Adrenal gland (tissue), 12 donors: ENCODE measurements around the gene BCAR3. TPM values are rescaled to one million over a fixed set of nuclear protein-coding genes. Genes with fewer than 3 reads are reported as not detected.
"Not testable (repeated sequence)": the region's sequence is repeated elsewhere in the genome, so short reads cannot be mapped to it uniquely, and the experiment has no call there.

Source experiments
- DNase-seq, 7 donors: peaks; one replicate each; pipeline ENCODE4 v3.0.0-alpha.2; 2019 to 2020
- H3K27ac ChIP-seq, 5 donors: fragments of 200-600 bp; sonication (generic) in 4 of 5; 1 replicate in 3 of 5; 2 replicates in 2 of 5; pipeline versions ENCODE4 v1.5.1 to v1.8.0; 2016 to 2020; ENCODE audit warnings: mild to moderate bottlenecking in 1 of 5
- H3K27me3 ChIP-seq: fragments of 200-600 bp; 2 replicates; pipeline ENCODE4 v1.8.0; 2021
- H3K36me3 ChIP-seq, 2 donors: fragments of 200-600 bp; replicated peaks in 1 of 2; 1 replicate in 1 of 2; 2 replicates in 1 of 2; pipeline versions ENCODE4 v1.5.1 to v1.8.0; 2018 to 2022
- H3K4me1 ChIP-seq, 2 donors: fragments of 200-600 bp; replicated peaks in 1 of 2; 1 replicate in 1 of 2; 2 replicates in 1 of 2; pipeline versions ENCODE4 v1.5.1 to v1.8.0; 2018 to 2021
- H3K4me3 ChIP-seq, 4 donors: fragments of 200-600 bp; sonication (generic) in 3 of 4; one replicate each; pipeline ENCODE4 v1.5.1; 2016 to 2018
- H3K9me3 ChIP-seq, 3 donors: fragments of 200-600 bp; sonication (generic) in 1 of 3; replicated peaks in 1 of 3; 1 replicate in 2 of 3; 2 replicates in 1 of 3; pipeline versions ENCODE4 v1.5.1 to v1.8.0; 2016 to 2021
- CTCF ChIP-seq, 6 experiments: fragments of 450-650 bp in 4 of 6; fragments of 200-600 bp in 2 of 6; sonication (generic) in 1 of 6; IDR thresholded peaks; 1 replicate in 5 of 6; 2 replicates in 1 of 6; pipeline versions ENCODE4 v1.5.1 to v1.8.0; 2016 to 2021; ENCODE audit warnings: antibody characterized with exemption in 6 of 6, mild to moderate bottlenecking in 2 of 6, moderate library complexity in 1 of 6
- POLR2A ChIP-seq, 2 donors: fragments of 450-650 bp; IDR thresholded peaks; one replicate each; pipeline ENCODE4 v1.6.1; 2017; ENCODE audit warnings: antibody characterized with exemption in 2 of 2, mild to moderate bottlenecking in 2 of 2, moderate library complexity in 1 of 2
- WGBS, 4 donors: extraction: QIAGEN DNeasy Blood & Tissue Kit in 2 of 4; methylation state at CpG; one replicate each; pipeline versions ENCODE4 v1.1.5 to v1.1.7; 2013 to 2017; 5-methylcytosine and 5-hydroxymethylcytosine counted together
- intact Hi-C, 2 donors: fragments of 100-400 bp; cut with DNase I; formaldehyde crosslinking; loops; one replicate each; pipeline versions ENCODE4 v1.14.1 to v1.15.0; 2022 to 2023
- polyA plus RNA-seq, 3 donors: library from polyadenylated mRNA; stranded (reverse); fragments of 200-250 nt in 2 of 3; fragments of 350-450 nt in 1 of 3; fragmentation: Illumina TruSeq in 1 of 3; extraction: RNeasy Lipid Tissue Mini Kit (QIAGEN cat#74804) in 1 of 3; gene quantifications; one replicate each; pipeline ENCODE4 v1.2.3, GENCODE V29; 2013 to 2014
- total RNA-seq, 9 donors: library from RNA; depleted of rRNA in 4 of 9; stranded (reverse); fragments of >200 nt in 4 of 9; fragments of 120-200 nt in 1 of 9; fragmentation: NEBNext Ultra II Directional in 1 of 9; extraction: Animal tissue kit (Norgen Biotek cat#: 25700) in 1 of 9; gene quantifications; one replicate each; pipeline versions ENCODE4 v1.1.0 to v1.2.4, GENCODE V29; 2013 to 2023
- donor health status: healthy with polysubstance abuse.
- donor health status: Bipolar disorder and iron deficiency.
- donor health status: DM: yes; HTN: yes; CAD: no.
- donor health status: DM: no; HTN: no; CAD: no.
- donor health status: DM: no; HTN: no; CAD: no.
- donor health status: DM: yes; HTN: yes; CAD: no.

BCAR3 gene
- total and polyA plus RNA-seq, 12 donors, result 6.5 to 31.6 (median 23.9) TPM

DNA sequence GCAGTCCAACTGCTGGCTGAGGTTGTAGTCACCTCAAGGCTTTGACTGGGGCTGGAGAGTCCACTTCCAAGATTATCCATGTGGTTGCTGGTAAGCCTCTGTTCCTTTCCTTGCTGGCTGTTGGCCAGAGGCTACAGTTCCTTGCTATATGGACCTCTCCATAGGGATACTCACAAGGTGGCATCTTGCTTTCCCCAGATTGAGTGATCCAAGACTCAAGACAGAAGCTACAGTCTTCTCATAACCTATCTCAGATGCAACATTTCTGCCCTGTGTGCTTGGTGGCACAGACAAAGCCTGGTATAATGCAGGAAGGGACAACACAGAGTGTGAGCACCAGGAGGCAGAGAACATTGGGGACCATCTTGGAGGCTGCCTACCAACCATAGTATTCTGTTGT is 121.9 kb downstream of the BCAR3 start:
- no peaks in the 10 kb centered on the region for H3K4me1 ChIP-seq
- no peak overlapping the region for H3K4me3 ChIP-seq
- DNase-seq, result no peak
- intact Hi-C loops, result no loop called here
- no peak overlapping the region for H3K27ac ChIP-seq
- TF ChIP-seq POLR2A (IDR thresholded peaks at IDR 0.05) (no peak), CTCF (IDR thresholded peaks at IDR 0.05) (no peak)
- no peaks in the 10 kb centered on the region for H3K27me3 ChIP-seq
- H3K36me3 ChIP-seq, result peaks cover 0 to 18% of the 10 kb centered on the region in 2 donors
- no peaks in the 10 kb centered on the region for H3K9me3 ChIP-seq

DNA sequence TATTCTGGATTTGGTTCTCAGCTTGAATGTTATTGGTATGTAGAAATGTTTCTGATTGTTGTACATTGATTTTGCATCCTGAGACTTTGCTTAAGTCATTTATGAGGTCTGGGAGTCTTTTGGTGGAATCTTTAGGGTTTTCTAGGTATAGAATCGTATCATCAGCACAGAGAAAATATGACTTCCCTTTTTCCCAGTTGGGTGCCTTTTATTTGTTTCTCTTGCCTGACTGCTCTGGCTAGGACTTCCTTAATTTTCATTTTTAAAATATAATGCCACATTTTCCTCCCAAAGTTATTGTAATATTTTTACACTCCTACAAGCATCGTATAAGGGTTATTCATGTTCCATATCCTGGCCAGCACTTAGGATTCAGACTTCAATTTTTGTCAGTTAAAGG is 122.6 kb downstream of the BCAR3 start:
- Histone ChIP-seq H3K4me3 (no peak overlapping the region), H3K9me3 (no peaks in the 10 kb centered on the region), H3K4me1 (peaks cover 0 to 5% of the 10 kb centered on the region in 2 donors), H3K36me3 (peaks cover 0 to 14% of the 10 kb centered on the region in 2 donors), H3K27ac (no peak overlapping the region), H3K27me3 (no peaks in the 10 kb centered on the region)
- TF ChIP-seq POLR2A (IDR thresholded peaks at IDR 0.05) (no peak), CTCF (IDR thresholded peaks at IDR 0.05) (no peak)
- WGBS, 4 donors, result 75 to 83% (median 78%) methylated on average over 2 of the region's 2 CpGs
- intact Hi-C loops, result no loop called here
- DNase-seq, result no peak

- Histone ChIP-seq H3K9me3 (no peaks in the 10 kb centered on the region), H3K4me1 (peaks cover 0 to 22% of the 10 kb centered on the region in 2 donors), H3K27me3 (no peaks in the 10 kb centered on the region), H3K36me3 (peaks cover 0 to 3% of the 10 kb centered on the region in 2 donors), H3K4me3 (no peak overlapping the region), H3K27ac (no peak overlapping the region)
- no peak for DNase-seq
- 86 to 96% (median 93%) methylated on average over 2 of the region's 2 CpGs for WGBS, 4 donors
- TF ChIP-seq CTCF (IDR thresholded peaks at IDR 0.05), result no peak
- no peak for TF ChIP-seq POLR2A (IDR thresholded peaks at IDR 0.05)
- intact Hi-C loops, result no loop called here
These were observed 125.3 kb downstream of the BCAR3 start for GRCh38 chr1:93556291-93556690.

GRCh38 chr1:93554883-93555872 is 126.5 kb downstream of the BCAR3 start:
- DNase-seq, result peak in 1 of 7 donors; percentile 53
- H3K27me3 ChIP-seq, result no peaks in the 10 kb centered on the region
- no peak overlapping the region for H3K27ac ChIP-seq
- TF ChIP-seq POLR2A (IDR thresholded peaks at IDR 0.05), result no peak
- no peaks in the 10 kb centered on the region for H3K9me3 ChIP-seq
- 43 to 55% (median 47%) methylated on average over 7 of the region's 7 CpGs for WGBS, 4 donors
- peaks cover 0 to 22% of the 10 kb centered on the region in 2 donors for H3K4me1 ChIP-seq
- H3K36me3 ChIP-seq, result no peaks in the 10 kb centered on the region
- H3K4me3 ChIP-seq, result no peak overlapping the region
- intact Hi-C loops, result no loop called here

DNA sequence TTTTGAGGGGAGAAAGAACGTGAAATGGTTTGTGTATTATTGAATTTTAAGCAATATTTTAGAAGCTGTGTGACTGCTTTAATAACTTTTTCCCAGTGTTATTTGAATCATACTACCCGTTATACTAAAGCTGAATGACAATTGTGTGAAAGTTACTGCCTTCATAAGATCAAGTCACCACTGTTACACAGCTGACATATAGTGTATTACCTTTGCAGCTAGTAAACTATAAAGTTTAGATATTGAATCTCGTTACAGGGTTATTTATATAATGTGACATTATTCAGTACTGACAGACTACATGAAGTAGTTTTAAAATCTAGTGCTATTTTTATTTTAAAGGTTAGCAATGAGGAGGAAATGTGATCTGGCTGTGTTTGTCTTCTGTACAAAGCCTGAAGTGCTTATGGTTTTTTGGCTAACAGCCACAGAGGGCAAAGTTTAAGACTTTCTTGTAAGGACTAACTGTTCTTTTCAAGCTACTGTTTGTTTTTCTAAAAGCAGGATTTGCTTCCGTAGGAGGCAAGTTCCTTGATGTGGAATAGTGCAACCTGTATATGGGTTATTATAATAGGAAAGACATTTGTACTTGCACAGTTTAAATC is 127.6 kb downstream of the BCAR3 start:
- H3K4me3 ChIP-seq, H3K9me3 ChIP-seq, H3K36me3 ChIP-seq, intact Hi-C loops, H3K27me3 ChIP-seq: not testable (repeated sequence)
- Histone ChIP-seq H3K4me1 (peaks cover 0 to 22% of the 10 kb centered on the region in 2 donors), H3K27ac (peak overlapping the region in 1 of 5 donors; percentile 2)
- WGBS, 4 donors, result 51 to 63% (median 59%) methylated on average over 4 of the region's 4 CpGs
- peak in 3 of 7 donors; percentile 20 to 48 (median 37) for DNase-seq
